Measurements from ENCODE around the gene EXPH5.

EXPH5 gene

DNA sequence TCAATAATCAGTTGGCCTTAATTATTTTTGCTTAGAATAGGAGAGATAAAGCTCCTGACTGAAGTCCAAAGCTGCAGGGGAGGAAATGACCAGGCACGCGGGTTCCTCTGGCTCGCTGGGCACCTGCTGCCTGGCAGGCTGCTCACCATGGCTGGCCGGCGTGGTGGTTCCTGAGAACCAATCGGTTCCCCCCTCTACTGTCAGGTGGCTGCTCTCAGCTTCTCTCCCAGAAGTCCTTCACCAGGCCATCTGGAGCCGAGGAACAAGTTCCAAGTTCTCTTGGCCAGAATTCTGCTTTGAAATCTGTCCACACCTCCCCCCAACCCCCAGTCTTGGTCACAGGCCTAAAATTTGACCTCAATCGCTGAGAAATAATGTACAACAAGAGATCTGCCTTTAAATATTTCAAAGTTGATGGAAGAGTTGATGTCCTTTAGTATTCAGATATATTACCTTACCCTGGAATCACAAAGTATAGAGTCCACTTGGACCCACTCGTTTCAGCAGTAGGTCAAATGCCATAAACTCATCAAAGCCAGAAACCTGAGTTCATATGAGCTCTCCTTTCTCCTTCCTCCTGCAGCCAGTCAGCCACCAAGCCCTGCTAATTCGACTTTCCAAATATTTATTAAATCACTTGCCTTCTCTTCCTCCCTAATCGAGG, 25.2 kb downstream of the EXPH5 start:
- Histone ChIP-seq H3K4me1 (peaks cover 21% of the 10 kb centered on the region), H3K9ac (no peak overlapping the region), H3K4me2 (no peak overlapping the region), H4K20me1 (no peaks in the 10 kb centered on the region), H3K36me3 (no peaks in the 10 kb centered on the region), H3K27ac (no peak overlapping the region), H3K27me3 (no peaks in the 10 kb centered on the region), H3K9me3 (peaks cover 8% of the 10 kb centered on the region; the same call in 1 of the 2 replicates), H3K4me3 (no peak overlapping the region)
- no peak for TF ChIP-seq Cebpa-rat (IDR thresholded peaks at IDR 0.05)

DNA sequence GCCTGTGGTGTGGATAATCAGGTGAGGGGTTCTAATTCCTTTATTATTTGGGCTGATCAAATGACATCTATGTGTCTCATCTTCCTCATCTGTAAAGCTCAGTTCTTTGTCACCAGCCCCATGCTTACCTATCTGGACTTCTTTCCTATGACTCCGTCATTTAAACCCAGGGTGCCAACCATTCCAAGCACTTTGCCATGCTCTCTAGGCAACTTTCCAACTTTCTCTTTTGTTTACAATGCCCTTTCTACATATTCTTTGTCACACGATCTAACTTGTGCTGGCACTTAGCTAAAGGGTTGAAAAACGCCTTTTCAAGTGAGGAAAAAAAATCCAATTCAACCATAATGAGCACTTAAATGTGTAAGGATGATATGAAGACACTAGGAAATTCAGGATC, 27.9 kb downstream of the EXPH5 start:
- no peaks in the 10 kb centered on the region for H4K20me1 ChIP-seq
- no peak overlapping the region for H3K4me2 ChIP-seq
- no peak for TF ChIP-seq Cebpa-rat (IDR thresholded peaks at IDR 0.05)
- no peak overlapping the region for H3K27ac ChIP-seq
- no peak overlapping the region for H3K9ac ChIP-seq
- H3K4me3 ChIP-seq, result no peak overlapping the region
- H3K4me1 ChIP-seq, result no peaks in the 10 kb centered on the region
- no peaks in the 10 kb centered on the region for H3K9me3 ChIP-seq
- no peaks in the 10 kb centered on the region for H3K36me3 ChIP-seq
- H3K27me3 ChIP-seq, result no peaks in the 10 kb centered on the region

DNA sequence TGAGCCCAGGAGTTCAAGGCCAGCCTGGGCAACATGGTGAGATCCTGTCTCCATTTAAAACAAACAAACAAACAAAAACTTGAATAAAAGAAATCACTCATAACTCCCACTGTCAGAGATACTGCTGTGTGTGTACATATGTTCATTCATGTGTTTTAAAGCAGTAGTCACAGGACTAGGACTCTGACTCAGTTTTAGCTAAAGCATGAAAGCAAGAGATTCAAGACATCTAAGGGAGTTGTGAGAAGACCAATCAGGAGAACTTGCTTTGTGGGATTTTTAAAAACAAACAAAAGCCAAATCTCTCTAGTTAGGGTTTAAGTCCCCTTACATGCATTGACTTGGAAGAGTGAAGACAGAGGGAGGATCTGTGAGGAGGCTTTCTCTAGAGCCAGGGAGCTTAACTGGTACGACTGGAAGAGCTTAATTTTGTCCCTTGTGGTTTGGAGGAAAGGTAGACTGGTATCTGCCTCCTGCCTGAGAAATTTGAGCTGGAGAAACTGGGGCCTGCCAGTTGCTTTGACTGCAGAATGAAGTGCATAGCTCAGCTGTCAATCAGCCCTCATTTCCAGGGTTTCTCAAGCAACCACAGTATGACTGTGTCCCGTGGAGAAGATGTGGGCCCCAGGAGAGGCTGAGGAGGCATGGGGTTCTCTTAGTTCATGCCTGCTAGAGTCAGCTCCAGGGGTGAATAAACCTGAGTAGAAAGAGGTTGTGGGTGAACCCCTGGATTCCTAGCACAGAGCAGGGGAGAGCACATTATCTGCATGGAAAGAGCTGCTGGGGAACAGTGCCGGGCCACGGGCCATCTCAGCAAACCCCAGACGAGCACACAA, 30.6 kb downstream of the EXPH5 start:
- no peaks in the 10 kb centered on the region for H3K36me3 ChIP-seq
- no peaks in the 10 kb centered on the region for H3K9me3 ChIP-seq
- H3K27ac ChIP-seq, result no peak overlapping the region
- no peak overlapping the region for H3K4me2 ChIP-seq
- no peaks in the 10 kb centered on the region for H3K27me3 ChIP-seq
- TF ChIP-seq Cebpa-rat (IDR thresholded peaks at IDR 0.05), result no peak
- no peaks in the 10 kb centered on the region for H4K20me1 ChIP-seq
- H3K9ac ChIP-seq, result no peak overlapping the region
- no peak overlapping the region for H3K4me3 ChIP-seq
- H3K4me1 ChIP-seq, result 0 out of 2 replicates have a peak, but pooled peaks cover 5% of the 10 kb centered on the region

DNA sequence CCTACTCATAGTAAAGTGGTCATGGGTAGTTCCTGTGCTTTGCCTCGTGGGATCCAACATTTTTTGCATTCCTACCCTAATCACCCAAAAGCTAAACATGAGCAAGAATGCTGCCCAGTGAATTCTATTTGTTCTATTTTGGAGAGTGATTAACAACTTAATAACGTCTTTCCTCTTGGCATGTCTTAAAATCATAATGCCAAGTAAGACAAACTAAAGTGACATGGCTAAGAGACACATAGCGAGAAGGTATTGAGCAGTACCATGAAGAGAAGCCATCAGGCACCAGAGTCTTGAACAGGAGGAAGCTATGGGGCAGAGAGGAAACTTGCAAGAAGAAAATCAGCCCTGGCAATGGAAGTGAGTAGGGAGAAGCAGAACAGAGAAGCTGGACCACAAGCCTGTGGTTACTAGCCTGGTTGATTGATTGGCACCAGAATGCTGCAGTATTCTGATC, 32.0 kb downstream of the EXPH5 start:
- 0 out of 2 replicates have a peak, but pooled peaks cover 5% of the 10 kb centered on the region for H3K4me1 ChIP-seq
- H3K27ac ChIP-seq, result no peak overlapping the region
- H3K4me3 ChIP-seq, result no peak overlapping the region
- no peaks in the 10 kb centered on the region for H3K27me3 ChIP-seq
- no peak overlapping the region for H3K4me2 ChIP-seq
- H3K36me3 ChIP-seq, result no peaks in the 10 kb centered on the region
- no peak for TF ChIP-seq Cebpa-rat (IDR thresholded peaks at IDR 0.05)
- no peaks in the 10 kb centered on the region for H3K9me3 ChIP-seq
- no peaks in the 10 kb centered on the region for H4K20me1 ChIP-seq
- H3K9ac ChIP-seq, result no peak overlapping the region

DNA sequence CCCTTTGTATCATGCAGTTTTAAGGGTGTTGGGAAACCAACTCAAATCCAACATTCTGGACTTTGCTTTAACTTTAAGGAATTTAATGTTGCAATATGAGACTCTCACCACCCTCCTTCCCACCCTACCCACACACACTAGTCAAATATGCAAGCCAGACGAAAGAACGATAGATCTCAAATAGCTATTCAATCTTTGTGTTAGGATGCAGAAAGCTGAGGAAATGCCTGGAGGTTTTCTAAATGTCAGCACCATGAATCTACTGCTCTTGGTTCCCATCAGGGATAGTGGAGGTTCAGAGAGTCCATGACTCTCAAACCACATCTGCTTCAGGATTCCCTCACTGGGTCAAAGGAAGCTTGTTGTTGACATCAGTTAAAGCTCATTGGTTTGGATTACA, 33.7 kb downstream of the EXPH5 start:
- H3K4me2 ChIP-seq, result no peak overlapping the region
- H3K4me3 ChIP-seq, result no peak overlapping the region
- no peaks in the 10 kb centered on the region for H4K20me1 ChIP-seq
- 0 out of 2 replicates have a peak, but pooled peaks cover 5% of the 10 kb centered on the region for H3K4me1 ChIP-seq
- H3K27ac ChIP-seq, result no peak overlapping the region
- no peaks in the 10 kb centered on the region for H3K9me3 ChIP-seq
- no peaks in the 10 kb centered on the region for H3K27me3 ChIP-seq
- TF ChIP-seq Cebpa-rat (IDR thresholded peaks at IDR 0.05), result no peak
- no peaks in the 10 kb centered on the region for H3K36me3 ChIP-seq
- H3K9ac ChIP-seq, result no peak overlapping the region

DNA sequence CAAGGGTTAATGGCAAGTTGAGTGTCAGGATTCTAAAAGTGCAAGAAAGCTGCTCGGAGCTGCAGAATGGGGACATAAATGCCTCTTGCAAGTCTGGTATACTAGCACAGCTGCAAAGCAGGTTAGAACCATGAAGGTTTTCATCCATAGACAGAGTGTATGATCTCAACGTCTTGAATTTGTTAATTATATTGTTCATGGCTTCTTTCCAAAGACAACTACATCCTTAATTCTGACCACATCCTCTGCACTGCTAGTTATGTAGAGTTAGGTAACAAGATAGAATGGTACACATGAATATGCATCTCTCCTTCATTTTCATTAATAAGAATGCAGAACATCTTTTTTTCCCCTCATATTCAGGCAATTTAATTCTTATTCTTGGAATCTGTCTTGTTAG, 34.2 kb downstream of the EXPH5 start:
- Histone ChIP-seq H3K27ac (no peak overlapping the region), H3K9ac (no peak overlapping the region), H3K9me3 (no peaks in the 10 kb centered on the region), H3K4me3 (no peak overlapping the region), H3K4me1 (0 out of 2 replicates have a peak, but pooled peaks cover 5% of the 10 kb centered on the region), H3K27me3 (no peaks in the 10 kb centered on the region), H4K20me1 (no peaks in the 10 kb centered on the region), H3K4me2 (no peak overlapping the region), H3K36me3 (no peaks in the 10 kb centered on the region)
- no peak for TF ChIP-seq Cebpa-rat (IDR thresholded peaks at IDR 0.05)

DNA sequence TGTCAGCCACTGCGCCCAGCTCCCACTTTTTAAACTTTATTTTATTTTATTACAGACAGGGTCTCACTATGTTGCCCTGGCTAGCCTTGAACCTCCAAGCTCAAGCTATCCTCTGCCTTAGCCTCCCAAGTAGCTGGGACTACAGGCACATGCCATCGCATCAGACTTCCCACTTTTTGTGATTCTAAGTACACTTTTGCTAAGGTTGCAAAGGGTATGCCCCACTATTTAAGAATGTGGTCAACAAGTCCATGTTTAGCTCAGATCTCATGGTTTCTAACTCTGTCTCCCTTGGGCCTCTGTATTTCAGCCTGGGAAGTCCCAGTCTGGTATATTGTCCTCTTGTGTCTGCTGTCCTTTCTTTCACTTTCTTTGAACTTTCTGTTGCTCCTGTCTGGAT, 35.3 kb downstream of the EXPH5 start:
- TF ChIP-seq Cebpa-rat (IDR thresholded peaks at IDR 0.05), result no peak
- Histone ChIP-seq H3K9ac (no peak overlapping the region), H3K4me3 (no peak overlapping the region), H3K27me3 (no peaks in the 10 kb centered on the region), H3K36me3 (no peaks in the 10 kb centered on the region), H3K4me1 (0 out of 2 replicates have a peak, but pooled peaks cover 5% of the 10 kb centered on the region), H3K4me2 (no peak overlapping the region), H3K27ac (no peak overlapping the region), H4K20me1 (no peaks in the 10 kb centered on the region), H3K9me3 (no peaks in the 10 kb centered on the region)

DNA sequence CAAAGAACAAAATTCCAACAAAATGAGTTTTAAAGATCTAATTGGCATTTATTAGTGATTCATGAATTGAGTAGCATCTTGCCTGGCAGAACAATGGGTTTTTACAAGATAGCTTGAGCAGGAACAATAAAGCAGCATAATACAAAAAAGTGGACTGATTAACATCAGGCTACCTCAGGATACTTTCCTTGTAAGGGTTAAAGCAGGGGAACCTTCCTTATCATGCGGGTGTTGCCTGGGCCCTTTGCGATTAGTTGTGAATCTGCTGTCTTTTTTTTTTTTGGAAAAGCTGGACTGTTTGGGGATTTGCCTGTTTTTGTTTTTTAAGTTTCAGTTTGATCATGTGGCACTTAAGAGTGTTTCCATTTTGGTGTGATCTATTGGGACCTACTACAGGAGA, 37.5 kb downstream of the EXPH5 start:
- TF ChIP-seq Cebpa-rat (IDR thresholded peaks at IDR 0.05), result no peak

DNA sequence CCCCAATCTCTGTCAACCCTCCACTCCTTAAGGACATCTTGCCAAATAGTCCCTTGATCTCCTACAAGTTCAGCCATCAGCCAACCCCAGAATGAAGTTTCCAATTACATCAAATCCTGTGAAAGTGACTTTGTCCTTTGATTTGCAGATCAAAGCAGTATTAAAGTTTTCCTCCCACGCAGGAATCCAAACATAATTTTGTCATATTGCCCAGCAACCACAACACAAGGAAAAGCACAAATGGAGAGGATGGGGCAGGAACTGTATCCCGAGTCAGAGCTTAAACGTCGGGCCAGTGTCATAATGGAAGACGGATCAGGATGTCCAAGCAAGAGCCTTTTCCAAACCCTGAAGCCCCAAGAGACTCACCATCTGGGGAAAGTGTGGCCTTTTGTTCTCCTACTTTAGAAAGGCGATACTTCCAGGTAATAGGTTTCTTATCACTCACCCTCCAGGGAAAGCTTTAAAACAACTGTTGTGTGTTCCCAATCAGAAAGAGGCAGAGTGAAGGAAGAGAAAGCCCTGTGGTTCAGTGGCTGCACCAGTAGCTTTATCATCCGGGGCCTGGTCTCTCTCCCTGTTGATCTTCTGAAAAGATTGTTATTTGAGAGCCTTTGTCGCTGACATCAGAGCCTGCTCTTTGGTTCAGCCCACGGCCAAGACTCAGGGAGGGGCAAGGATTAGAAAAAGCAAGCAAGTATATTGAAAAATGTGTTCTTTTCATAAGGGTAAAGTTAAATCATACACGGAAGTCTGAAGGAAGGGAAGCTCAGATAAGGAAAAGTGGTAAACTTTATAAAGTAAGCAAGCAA, 41.7 kb downstream of the EXPH5 start:
- Histone ChIP-seq H4K20me1 (no peaks in the 10 kb centered on the region), H3K4me2 (no peak overlapping the region), H3K4me1 (no peaks in the 10 kb centered on the region), H3K9ac (no peak overlapping the region), H3K36me3 (no peaks in the 10 kb centered on the region), H3K27me3 (no peaks in the 10 kb centered on the region), H3K4me3 (no peak overlapping the region), H3K27ac (no peak overlapping the region), H3K9me3 (no peaks in the 10 kb centered on the region)
- TF ChIP-seq Cebpa-rat (IDR thresholded peaks at IDR 0.05), result no peak

More for the DNA sequence above, 37.5 kb downstream of the EXPH5 start:
- Histone ChIP-seq H3K4me3 (no peak overlapping the region), H3K4me2 (no peak overlapping the region), H4K20me1 (no peaks in the 10 kb centered on the region), H3K4me1 (0 out of 2 replicates have a peak, but pooled peaks cover 5% of the 10 kb centered on the region), H3K27me3 (no peaks in the 10 kb centered on the region), H3K9me3 (no peaks in the 10 kb centered on the region), H3K9ac (no peak overlapping the region), H3K36me3 (no peaks in the 10 kb centered on the region), H3K27ac (no peak overlapping the region)
